ENCODE results near the gene UGT1A5. TPM values are rescaled to one million over a fixed set of nuclear protein-coding genes. Genes with fewer than 3 reads are reported as not detected.

The UGT1A5 gene
- total RNA-seq, 3 donors from 2014 or later, result not detected

DNA sequence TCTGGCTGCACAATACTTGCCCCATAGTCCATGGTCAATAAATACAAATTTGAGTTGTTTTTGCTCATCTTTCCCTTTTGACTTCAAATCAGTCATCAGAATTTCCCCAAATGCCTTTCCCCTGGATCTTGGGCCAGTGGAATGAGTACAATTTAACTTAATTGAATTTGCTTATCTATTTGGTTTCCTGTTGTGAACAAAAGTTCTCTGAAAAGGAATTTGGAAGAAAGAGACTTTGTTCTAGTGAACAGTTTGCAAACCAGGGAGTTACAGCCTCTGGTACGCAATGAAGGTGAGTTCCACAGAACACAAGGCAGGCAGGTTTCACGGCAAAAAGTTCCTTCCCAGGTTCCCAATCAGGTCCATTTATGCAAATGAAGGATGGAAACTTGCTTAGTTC lies 46.1 kb downstream of the UGT1A5 start:
- no peak for TF ChIP-seq POLR2AphosphoS5 (IDR thresholded peaks at IDR 0.05)
- no peak for TF ChIP-seq CTCF (IDR thresholded peaks at IDR 0.05)
- no peak for TF ChIP-seq POLR2A (IDR thresholded peaks at IDR 0.05)
- H3K36me3 ChIP-seq, result no peaks in the 10 kb centered on the region
- no peaks in the 10 kb centered on the region for H3K27me3 ChIP-seq
- no peak overlapping the region for H3K27ac ChIP-seq
- no peaks in the 10 kb centered on the region for H3K9me3 ChIP-seq
- no peaks in the 10 kb centered on the region for H3K4me1 ChIP-seq
- H3K4me3 ChIP-seq, result no peak overlapping the region
- no peak for DNase-seq (ENCODE audit: low spot score in 2 of 2)
- intact Hi-C loops (cut with DNase I; ENCODE audit: low total_unique reads), result no loop called here

- no peak for TF ChIP-seq CTCF (IDR thresholded peaks at IDR 0.05)
- TF ChIP-seq POLR2A (IDR thresholded peaks at IDR 0.05), result no peak
- TF ChIP-seq POLR2AphosphoS5 (IDR thresholded peaks at IDR 0.05), result no peak
- H3K36me3 ChIP-seq, result no peaks in the 10 kb centered on the region
- no peak for DNase-seq (ENCODE audit: low spot score in 2 of 2)
Measured at GRCh38 chr2:233760043-233760442, 47.3 kb downstream of the UGT1A5 start, which contains the start of gene UGT1A1. TSS of gene UGT1A1 (plus strand) at chr2:233760270. CDS start at chr2:233760288, 18 bp downstream.

GRCh38 chr2:233761040-233761769 lies 48.5 kb downstream of the UGT1A5 start:
- no peak for DNase-seq (ENCODE audit: low spot score in 2 of 2)
- Histone ChIP-seq H3K27ac (no peak overlapping the region), H3K4me1 (no peaks in the 10 kb centered on the region), H3K9me3 (no peaks in the 10 kb centered on the region), H3K27me3 (no peaks in the 10 kb centered on the region), H3K36me3 (no peaks in the 10 kb centered on the region), H3K4me3 (no peak overlapping the region)
- intact Hi-C loops (cut with DNase I; ENCODE audit: low total_unique reads), result no loop called here
- TF ChIP-seq POLR2A (IDR thresholded peaks at IDR 0.05) (no peak), POLR2AphosphoS5 (IDR thresholded peaks at IDR 0.05) (no peak), CTCF (IDR thresholded peaks at IDR 0.05) (no peak)

More at GRCh38 chr2:233760043-233760442, 47.3 kb downstream of the UGT1A5 start, which contains the start of gene UGT1A1:
- Histone ChIP-seq H3K4me3 (no peak within 1 kb of the TSS), H3K27ac (no peak within 1 kb of the TSS), H3K27me3 (no peaks in the 10 kb centered on the region), H3K9me3 (no peaks in the 10 kb centered on the region), H3K4me1 (no peaks in the 10 kb centered on the region)
- intact Hi-C loops (cut with DNase I; ENCODE audit: low total_unique reads), result no loop called here

- Histone ChIP-seq H3K4me1 (no peaks in the 10 kb centered on the region), H3K27me3 (no peaks in the 10 kb centered on the region), H3K4me3 (no peak overlapping the region), H3K27ac (no peak overlapping the region), H3K9me3 (no peaks in the 10 kb centered on the region), H3K36me3 (no peaks in the 10 kb centered on the region)
- TF ChIP-seq POLR2A (IDR thresholded peaks at IDR 0.05) (no peak), POLR2AphosphoS5 (IDR thresholded peaks at IDR 0.05) (no peak), CTCF (IDR thresholded peaks at IDR 0.05) (no peak)
- intact Hi-C loops (cut with DNase I; ENCODE audit: low total_unique reads), result no loop called here
- no peak for DNase-seq (ENCODE audit: low spot score in 2 of 2)
Measured at GRCh38 chr2:233764264-233764663, 51.6 kb downstream of the UGT1A5 start.

GRCh38 chr2:233764761-233765160 lies 52.1 kb downstream of the UGT1A5 start:
- intact Hi-C loops (cut with DNase I; ENCODE audit: low total_unique reads), result no loop called here
- Histone ChIP-seq H3K27me3 (no peaks in the 10 kb centered on the region), H3K36me3 (no peaks in the 10 kb centered on the region), H3K4me3 (no peak overlapping the region), H3K27ac (no peak overlapping the region), H3K4me1 (no peaks in the 10 kb centered on the region), H3K9me3 (no peaks in the 10 kb centered on the region)
- TF ChIP-seq POLR2AphosphoS5 (IDR thresholded peaks at IDR 0.05) (no peak), CTCF (IDR thresholded peaks at IDR 0.05) (no peak), POLR2A (IDR thresholded peaks at IDR 0.05) (no peak)
- no peak for DNase-seq (ENCODE audit: low spot score in 2 of 2)
